Measurements from ENCODE around the gene CNTD1. TPM values are rescaled to one million over a fixed set of nuclear protein-coding genes. Genes with fewer than 3 reads are reported as not detected.

The CNTD1 gene
- total RNA-seq, 4 donors from 2014 or later, result 0.17 to 1.4 TPM; not detected in 2

DNA sequence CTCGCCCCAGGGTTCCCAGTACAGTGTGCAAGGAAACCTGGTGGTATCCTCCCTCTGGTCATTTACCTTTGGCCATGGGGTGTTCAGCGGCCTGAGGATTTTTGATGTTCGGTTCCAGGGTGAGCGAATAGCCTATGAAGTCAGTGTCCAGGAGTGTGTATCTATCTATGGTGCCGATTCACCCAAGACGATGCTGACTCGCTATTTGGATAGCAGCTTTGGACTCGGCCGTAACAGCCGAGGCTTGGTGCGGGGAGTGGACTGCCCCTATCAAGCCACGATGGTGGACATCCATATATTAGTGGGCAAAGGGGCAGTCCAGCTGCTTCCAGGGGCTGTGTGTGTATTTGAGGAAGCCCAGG is 46.9 kb downstream of the CNTD1 start:
- intact Hi-C loops (cut with DNase I; ENCODE audit: low total_unique reads), result loop anchor here (5.0 to 10.0 kb wide), 2 partner anchors 89 to 152 kb away; partner anchors contain the start of gene RPL27
- H3K4me3 ChIP-seq (ENCODE audit: low read depth, poor library complexity, severe bottlenecking), result no peak overlapping the region
- no peak for TF ChIP-seq POLR2A (IDR thresholded peaks at IDR 0.05)
- TF ChIP-seq, protein P1, sequence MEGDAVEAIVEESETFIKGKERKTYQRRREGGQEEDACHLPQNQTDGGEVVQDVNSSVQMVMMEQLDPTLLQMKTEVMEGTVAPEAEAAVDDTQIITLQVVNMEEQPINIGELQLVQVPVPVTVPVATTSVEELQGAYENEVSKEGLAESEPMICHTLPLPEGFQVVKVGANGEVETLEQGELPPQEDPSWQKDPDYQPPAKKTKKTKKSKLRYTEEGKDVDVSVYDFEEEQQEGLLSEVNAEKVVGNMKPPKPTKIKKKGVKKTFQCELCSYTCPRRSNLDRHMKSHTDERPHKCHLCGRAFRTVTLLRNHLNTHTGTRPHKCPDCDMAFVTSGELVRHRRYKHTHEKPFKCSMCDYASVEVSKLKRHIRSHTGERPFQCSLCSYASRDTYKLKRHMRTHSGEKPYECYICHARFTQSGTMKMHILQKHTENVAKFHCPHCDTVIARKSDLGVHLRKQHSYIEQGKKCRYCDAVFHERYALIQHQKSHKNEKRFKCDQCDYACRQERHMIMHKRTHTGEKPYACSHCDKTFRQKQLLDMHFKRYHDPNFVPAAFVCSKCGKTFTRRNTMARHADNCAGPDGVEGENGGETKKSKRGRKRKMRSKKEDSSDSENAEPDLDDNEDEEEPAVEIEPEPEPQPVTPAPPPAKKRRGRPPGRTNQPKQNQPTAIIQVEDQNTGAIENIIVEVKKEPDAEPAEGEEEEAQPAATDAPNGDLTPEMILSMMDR (IDR thresholded peaks at IDR 0.05), result no peak
- peak in 1 of 2 donors; percentile 76 for DNase-seq (ENCODE audit: low spot score in 2 of 2)
- 92 to 93% methylated on average over 12 of the region's 12 CpGs for WGBS, 2 donors

DNA sequence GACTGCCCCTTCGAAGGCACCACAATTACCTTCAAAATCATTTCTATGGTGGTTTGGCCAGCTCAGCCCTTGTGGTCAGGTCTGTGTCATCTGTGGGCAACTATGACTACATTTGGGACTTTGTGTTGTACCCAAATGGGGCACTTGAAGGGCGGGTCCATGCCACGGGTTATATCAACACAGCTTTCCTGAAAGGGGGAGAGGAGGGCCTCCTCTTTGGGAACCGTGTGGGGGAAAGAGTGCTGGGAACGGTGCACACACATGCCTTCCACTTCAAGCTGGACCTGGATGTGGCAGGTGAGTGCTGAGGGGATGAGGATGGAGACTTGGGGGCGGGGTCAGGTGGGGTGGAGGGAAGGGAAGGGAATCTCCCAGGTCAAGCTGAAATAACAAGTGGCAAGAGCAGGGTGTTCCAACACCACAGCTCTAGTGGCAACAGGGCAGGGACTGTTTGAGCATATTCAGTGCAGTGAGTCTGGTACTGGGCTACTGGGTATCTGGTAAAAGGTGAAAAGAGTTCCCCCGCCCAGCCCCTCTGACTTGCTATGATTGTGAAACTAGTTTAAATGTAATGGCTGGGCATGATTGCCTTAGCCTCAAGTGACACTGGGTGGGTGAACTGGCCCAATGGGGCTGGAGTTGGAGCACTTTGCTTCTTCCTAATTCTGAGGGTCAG is 47.4 kb downstream of the CNTD1 start:
- TF ChIP-seq POLR2A (IDR thresholded peaks at IDR 0.05), result no peak
- TF ChIP-seq, protein P1 (IDR thresholded peaks at IDR 0.05), result no peak
- WGBS, 2 donors, result 67 to 71% methylated on average over 7 of the region's 7 CpGs

DNA sequence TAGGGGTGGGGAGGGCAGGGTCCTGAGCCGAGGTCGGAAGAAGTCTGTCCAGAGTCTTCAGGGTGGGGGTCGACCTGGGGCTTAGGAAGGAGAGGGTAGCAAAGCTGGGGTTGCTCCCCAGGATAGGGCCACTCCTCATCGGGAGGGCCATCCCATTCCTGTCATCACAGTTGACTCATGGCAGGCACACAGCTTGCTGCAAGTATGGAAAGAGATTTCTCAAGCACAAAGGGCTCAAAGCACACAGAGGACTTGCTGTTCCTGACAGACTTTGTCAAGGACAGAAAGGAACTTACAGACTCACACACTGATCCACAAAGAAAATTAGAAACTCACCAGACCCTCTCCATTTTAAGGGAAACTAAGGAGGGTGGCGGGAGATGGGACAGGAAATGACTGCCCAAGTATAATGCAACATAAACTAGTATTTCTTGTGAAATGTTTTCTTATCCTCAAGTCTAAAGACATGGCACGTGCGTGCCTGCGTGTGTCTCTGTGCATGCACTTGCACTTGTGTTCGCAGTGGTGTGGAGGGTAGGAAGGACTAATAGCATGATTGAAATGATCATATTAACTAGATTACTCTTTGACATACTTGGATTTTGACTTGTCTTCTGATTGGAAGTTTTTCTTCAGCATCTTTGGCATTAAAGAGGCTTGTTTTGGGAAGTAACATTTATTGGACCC is 48.1 kb downstream of the CNTD1 start:
- H3K4me3 ChIP-seq (ENCODE audit: low read depth, poor library complexity, severe bottlenecking), result no peak overlapping the region
- TF ChIP-seq, protein P1 (IDR thresholded peaks at IDR 0.05), result no peak
- intact Hi-C loops (cut with DNase I; ENCODE audit: low total_unique reads), result loop anchor here (5.0 to 10.0 kb wide), 2 partner anchors 88 to 151 kb away; partner anchors contain the start of gene RPL27
- DNase-seq (ENCODE audit: low spot score in 2 of 2), result peak in 1 of 2 donors; percentile 74
- WGBS, 2 donors, result 67 to 73% methylated on average over 9 of the region's 9 CpGs

More for the DNA sequence above, 47.4 kb downstream of the CNTD1 start:
- H3K4me3 ChIP-seq (ENCODE audit: low read depth, poor library complexity, severe bottlenecking), result no peak overlapping the region
- intact Hi-C loops (cut with DNase I; ENCODE audit: low total_unique reads), result loop anchor here (5.0 to 10.0 kb wide), 2 partner anchors 89 to 151 kb away; partner anchors contain the start of gene RPL27
- peak in 1 of 2 donors; percentile 76 for DNase-seq (ENCODE audit: low spot score in 2 of 2)

DNA sequence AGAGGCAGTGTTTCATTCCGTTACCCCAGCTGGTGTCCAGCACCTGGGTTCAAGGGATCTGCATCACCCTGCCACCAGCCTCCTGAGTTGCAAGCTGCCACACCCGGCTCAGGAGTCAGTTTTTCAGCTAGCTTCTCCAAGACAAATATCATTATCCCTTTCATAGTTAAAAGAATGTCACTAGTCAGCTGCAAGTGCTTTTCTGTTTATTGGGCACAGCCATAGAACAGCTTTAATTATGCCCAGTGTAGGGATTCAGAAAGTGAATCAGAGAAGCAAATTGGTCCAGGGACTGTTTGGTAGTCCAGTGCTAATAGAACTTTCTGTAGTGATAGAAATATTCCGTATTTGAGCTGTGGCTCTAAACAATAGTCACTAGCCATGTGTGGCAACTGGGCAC is 49.4 kb downstream of the CNTD1 start:
- DNase-seq (ENCODE audit: low spot score in 2 of 2), result peak in 1 of 2 donors; percentile 45
- TF ChIP-seq, protein P1 (IDR thresholded peaks at IDR 0.05), result no peak
- no peak for TF ChIP-seq POLR2A (IDR thresholded peaks at IDR 0.05)
- intact Hi-C loops (cut with DNase I; ENCODE audit: low total_unique reads), result loop anchor here (5.0 to 10.0 kb wide), 2 partner anchors 87 to 149 kb away; partner anchors contain the start of gene RPL27
- H3K4me3 ChIP-seq (ENCODE audit: low read depth, poor library complexity, severe bottlenecking), result no peak overlapping the region
- WGBS, 2 donors, result 79 to 80% methylated on average over 3 of the region's 3 CpGs

GRCh38 chr17:42849031-42849430 is 50.4 kb downstream of the CNTD1 start:
- TF ChIP-seq, protein P1 (IDR thresholded peaks at IDR 0.05), result no peak
- TF ChIP-seq POLR2A (IDR thresholded peaks at IDR 0.05), result no peak
- intact Hi-C loops (cut with DNase I; ENCODE audit: low total_unique reads), result loop anchor here (5.0 to 10.0 kb wide), 2 partner anchors 86 to 148 kb away; partner anchors contain the start of gene RPL27
- no peak overlapping the region for H3K4me3 ChIP-seq (ENCODE audit: low read depth, poor library complexity, severe bottlenecking)
- DNase-seq (ENCODE audit: low spot score in 2 of 2), result no peak
- 67 to 92% methylated on average over 3 to 9 of the region's 9 CpGs for WGBS, 2 donors

Measured in lower leg skin (tissue), 4 donors.